GM12878 (cell line): ENCODE results near the gene GABRB1.

Experiments used
- ATF3 ChIP-seq: IDR thresholded peaks from 2 replicates; pipeline ENCODE4 v1.6.1; 2011; ENCODE audit warnings: low read depth, mild to moderate bottlenecking, low read length, moderate library complexity, borderline replicate concordance; ENCODE audit errors: extremely low read depth
- BCLAF1 ChIP-seq: fragments of 450-650 bp; IDR thresholded peaks from 2 replicates; pipeline ENCODE4 v1.6.1; 2017; ENCODE audit warnings: antibody characterized with exemption, mild to moderate bottlenecking, moderate library complexity
- CTCF ChIP-seq, 3 experiments: IDR thresholded peaks in 2 of 3; conservative IDR thresholded peaks in 1 of 3; 2 replicates each; pipeline ENCODE4 v1.5.1; 2011; ENCODE audit warnings: low read depth in 3 of 3, low read length in 3 of 3, mild to moderate bottlenecking in 3 of 3, control low read depth in 2 of 3, moderate library complexity in 2 of 3, inconsistent platforms in 1 of 3, mixed read lengths in 1 of 3; ENCODE audit not compliant: control insufficient read depth in 2 of 3, insufficient read depth in 1 of 3; ENCODE audit errors: extremely low read depth in 1 of 3
- HCFC1 ChIP-seq: fragments of 150-350 bp; IDR thresholded peaks from 2 replicates; pipeline ENCODE4 v1.6.1; 2014; ENCODE audit warnings: low read length
- JUND ChIP-seq: IDR thresholded peaks from 2 replicates; pipeline ENCODE4 v1.6.1; 2012; ENCODE audit warnings: low read depth, mild to moderate bottlenecking, low read length, improper control_type of control experiment, moderate library complexity
- LARP7 ChIP-seq: fragments of 450-650 bp; IDR thresholded peaks from 2 replicates; pipeline ENCODE4 v1.6.1; 2017; ENCODE audit warnings: mild to moderate bottlenecking
- MYC ChIP-seq: IDR thresholded peaks from 2 replicates; pipeline ENCODE4 v1.6.1; 2011; ENCODE audit warnings: mild to moderate bottlenecking, low read length, moderate library complexity, inconsistent platforms; ENCODE audit not compliant: insufficient read depth, insufficient replicate concordance, insufficient read length, severe bottlenecking
- SIN3A ChIP-seq: IDR thresholded peaks from 2 replicates; pipeline ENCODE4 v1.6.1; 2012; ENCODE audit warnings: low read depth, low read length, improper control_type of control experiment
- SMC3 ChIP-seq: IDR thresholded peaks from 2 replicates; pipeline ENCODE4 v1.6.1; 2011; ENCODE audit warnings: low read length, improper control_type of control experiment, borderline replicate concordance
- USF2 ChIP-seq: IDR thresholded peaks from 2 replicates; pipeline ENCODE4 v1.6.1; 2011; ENCODE audit warnings: low read depth, low read length, improper control_type of control experiment, borderline replicate concordance
- ZBTB33 ChIP-seq: fragments of 450-650 bp; IDR thresholded peaks from 2 replicates; pipeline ENCODE4 v1.6.1; 2017; ENCODE audit warnings: mild to moderate bottlenecking
- ZBTB40 ChIP-seq: fragments of 450-650 bp; IDR thresholded peaks from 2 replicates; pipeline ENCODE4 v1.6.1; 2016; ENCODE audit warnings: mild to moderate bottlenecking, moderate library complexity, borderline replicate concordance

GRCh38 chr4:47045261-47045660 lies 13.9 kb downstream of the GABRB1 start:
- TF ChIP-seq JUND (no peak), CTCF (IDR thresholded peaks at IDR 0.05 in 2 of 3, conservative IDR thresholded peaks at IDR 0.05 in 1 of 3; ENCODE audit: control insufficient read depth in 2 of 3, extremely low read depth in 1 of 3, insufficient read depth in 1 of 3, low read depth in 3 of 3, low read length in 3 of 3) (no peak), MYC (no peak), BCLAF1 (no peak), LARP7 (no peak), USF2 (no peak), ATF3 (no peak), ZBTB33 (no peak), SMC3 (no peak), ZBTB40 (no peak), HCFC1 (no peak), SIN3A (no peak)
